GM21515 (cell line): Measurements from ENCODE around the gene CPA5.

Experiments
- ATAC-seq: cut with Tn5 transposase; IDR thresholded peaks from one replicate; pipeline ENCODE4 v1.9.1; 2021; ENCODE audit not compliant: unreplicated experiment

The CPA5 gene

DNA sequence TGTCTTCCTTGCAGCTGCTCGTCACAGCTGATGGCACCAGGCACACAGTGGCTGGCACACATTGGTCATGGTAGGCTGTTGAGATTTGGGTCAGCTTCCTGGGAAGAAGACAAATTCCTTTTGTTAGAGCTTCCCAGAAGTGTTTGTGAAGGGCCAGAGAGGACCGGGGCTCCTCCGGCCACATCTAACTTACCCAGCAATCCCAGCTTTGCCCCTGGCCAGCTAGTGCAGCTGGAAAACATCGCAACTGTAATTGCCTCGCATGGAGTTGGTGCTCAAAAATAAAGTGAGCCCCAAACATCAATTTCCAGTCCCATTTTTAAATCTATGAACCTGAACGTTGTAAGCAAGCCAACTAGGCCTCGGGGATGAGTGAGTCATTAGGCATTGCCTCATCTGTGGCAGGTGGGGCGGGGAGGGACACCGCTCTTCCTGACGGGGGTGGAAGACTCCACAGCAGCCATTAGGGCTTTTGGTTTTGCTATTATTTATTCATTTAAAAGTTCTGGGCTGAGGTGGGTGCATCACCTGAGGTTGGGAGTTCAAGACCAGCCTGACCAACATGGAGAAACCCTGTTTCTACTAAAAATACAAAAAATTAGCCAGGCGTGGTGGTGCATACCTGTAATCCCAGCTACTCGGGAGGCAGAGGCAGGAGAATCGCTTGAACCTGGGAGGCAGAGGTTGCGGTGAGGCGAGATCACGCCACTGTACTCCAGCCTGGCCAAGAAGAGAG is 12.4 kb downstream of the CPA5 start:
- no peak for ATAC-seq

DNA sequence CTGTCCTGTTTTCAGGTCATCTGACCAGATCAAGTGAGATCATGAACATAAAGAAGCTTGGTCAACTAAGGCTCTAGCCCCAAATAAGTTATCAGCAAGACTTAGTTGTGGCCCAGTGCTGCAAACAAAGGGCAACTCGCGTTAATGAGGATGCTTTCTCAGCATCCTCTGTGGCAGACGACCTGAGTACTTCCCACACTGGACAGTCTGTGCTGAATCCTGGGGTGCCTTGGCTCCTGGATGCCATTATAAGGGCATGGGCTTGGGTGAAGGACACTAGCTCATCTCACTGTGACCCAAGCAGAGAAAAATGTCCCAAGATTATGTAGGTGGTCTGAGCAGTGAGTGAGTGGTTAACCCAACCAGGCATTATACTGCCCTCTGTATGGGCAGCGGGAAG is 13.9 kb downstream of the CPA5 start:
- ATAC-seq, result no peak

DNA sequence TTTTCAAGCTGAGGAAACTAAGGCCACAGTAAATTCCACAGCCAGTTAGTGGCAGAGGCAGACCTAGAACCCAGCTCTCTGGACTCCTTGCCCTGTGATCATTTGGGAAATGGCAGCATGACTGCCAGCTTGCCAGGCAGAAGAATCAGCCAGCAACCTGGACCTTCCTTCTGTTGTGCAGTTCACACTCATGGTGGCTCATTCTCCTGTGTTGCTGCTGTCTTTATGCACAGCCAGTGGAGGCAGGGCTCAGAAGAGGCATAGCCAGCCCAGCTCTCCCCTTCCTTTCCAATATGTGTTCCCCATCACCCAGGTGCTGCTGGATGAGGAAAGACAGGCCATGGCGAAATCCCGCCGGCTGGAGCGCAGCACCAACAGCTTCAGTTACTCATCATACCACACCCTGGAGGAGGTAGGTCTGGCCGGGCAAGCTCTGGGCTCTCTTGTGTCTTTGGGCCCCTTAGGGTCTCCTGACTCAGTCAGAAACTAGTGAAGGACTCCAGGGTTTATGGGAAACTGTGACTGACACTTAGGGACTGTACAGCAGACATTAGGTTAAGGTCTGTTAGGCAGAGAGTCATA is 14.8 kb downstream of the CPA5 start:
- no peak for ATAC-seq

DNA sequence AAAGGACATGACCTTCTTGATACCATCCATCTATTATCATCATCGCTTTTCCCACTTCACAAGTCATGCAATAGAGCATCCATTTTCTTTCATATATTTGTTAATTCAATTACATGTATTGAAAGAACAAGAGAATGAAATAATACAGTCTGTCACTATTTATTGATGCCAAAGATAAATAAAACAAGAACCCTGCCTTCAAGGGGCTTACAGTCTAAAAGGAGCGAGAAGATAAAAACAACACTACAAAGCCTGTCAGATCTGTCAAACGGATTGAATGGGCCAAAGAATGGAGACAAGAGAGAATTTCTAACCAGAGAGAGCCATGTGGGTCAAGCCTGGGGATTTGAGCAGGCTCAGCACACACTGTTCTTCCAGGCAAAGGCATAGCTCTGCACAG is 15.9 kb downstream of the CPA5 start:
- ATAC-seq, result no peak

DNA sequence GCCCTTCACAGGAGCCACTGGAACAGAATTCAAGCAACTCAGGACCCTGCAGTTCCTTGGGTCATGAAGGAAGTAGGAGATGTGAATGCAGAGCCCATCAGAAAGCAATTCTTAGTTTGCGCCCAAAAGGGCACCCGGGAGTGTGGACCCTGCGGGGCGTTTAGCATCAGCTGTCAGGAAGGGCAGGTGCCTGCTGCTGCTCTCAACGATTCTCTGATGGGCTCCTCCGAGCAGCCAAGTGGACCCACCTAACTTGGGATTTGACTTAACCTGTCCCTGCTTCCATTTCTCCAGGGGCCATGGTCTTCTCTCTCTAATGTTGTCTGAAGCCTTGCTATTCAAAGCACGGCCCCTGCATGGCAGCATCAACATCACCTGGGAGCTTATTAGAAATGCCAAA is 17.1 kb downstream of the CPA5 start:
- ATAC-seq, result no peak

DNA sequence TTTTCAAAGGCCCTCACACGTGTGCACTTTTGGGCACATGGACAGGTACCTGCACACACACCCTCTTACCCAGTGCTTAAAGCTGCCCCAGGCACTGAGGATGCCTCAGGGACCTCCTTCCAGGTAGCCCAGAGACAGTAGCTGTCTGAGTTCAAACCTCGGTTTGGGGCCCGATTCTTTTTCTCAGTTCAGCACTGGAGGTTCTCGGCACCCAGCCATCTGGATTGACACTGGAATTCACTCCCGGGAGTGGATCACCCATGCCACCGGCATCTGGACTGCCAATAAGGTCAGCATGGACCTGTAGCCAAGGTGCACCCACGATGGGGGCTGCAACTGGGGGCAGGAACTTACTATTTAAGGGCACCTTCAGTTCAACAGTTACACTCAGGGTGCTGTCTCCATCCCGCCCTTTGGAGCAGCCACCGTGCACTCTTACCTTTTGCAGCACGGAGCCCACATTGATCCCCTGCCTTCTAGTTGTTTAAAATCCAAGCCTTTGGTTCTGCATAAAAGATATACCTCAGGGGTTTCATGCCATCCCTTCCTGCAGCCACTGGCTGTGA is 17.7 kb downstream of the CPA5 start:
- no peak for ATAC-seq

DNA sequence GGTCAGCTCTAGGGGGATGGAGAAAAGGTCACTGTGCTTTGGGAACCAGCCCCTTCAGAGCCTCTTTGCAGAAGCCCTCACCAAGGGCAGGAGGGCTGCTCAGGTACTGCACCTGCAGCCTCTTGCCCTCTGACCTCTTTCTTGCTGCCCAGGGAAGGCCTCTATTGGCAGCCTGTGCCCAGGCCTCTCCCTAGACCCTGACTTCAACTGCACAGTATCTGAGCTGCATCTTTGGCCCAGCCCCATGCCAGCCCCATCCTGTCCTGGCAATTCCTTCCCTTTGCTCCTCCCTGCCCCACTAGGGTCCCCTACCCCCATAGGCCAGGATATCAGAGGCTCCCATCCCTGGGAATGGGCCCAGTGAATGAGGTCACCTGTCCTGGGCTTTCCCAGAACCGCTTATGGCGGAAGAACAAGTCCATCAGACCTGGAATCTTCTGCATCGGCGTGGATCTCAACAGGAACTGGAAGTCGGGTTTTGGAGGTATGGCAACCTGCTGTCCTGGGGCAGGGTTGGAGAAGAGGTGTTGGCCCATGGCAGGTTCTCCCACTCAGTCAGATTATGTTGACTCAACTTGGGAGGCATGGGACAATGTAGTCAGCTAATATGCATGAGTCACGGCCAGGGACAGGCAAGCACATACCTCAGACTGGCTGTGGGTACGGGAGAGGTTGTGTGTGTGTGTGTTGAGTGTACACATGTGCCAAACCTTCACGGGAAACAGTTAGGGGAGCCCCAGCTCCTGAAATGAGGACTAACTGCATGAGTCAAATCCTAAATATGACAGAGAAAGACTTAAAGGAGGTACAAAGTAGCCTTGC is 18.6 kb downstream of the CPA5 start:
- ATAC-seq, result no peak

DNA sequence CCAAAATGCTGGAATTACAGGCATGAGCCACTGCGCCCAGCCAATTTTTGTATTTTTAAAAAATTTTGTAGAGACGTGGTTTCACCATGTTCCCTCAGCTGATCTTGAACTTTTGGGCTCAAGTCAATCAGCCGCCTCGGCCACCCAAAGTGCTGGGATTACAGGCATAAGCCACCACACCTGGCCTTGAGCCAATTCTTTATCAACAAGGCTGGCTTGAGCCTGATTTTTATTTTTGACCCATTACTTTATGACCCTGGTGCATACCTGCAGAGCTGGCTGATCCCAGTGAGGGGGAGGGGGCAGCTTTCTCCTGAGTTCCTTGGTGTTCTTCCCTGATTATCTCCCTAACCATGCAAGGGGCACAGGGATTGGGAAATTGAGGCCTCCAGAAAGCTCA is 19.8 kb downstream of the CPA5 start:
- no peak for ATAC-seq

DNA sequence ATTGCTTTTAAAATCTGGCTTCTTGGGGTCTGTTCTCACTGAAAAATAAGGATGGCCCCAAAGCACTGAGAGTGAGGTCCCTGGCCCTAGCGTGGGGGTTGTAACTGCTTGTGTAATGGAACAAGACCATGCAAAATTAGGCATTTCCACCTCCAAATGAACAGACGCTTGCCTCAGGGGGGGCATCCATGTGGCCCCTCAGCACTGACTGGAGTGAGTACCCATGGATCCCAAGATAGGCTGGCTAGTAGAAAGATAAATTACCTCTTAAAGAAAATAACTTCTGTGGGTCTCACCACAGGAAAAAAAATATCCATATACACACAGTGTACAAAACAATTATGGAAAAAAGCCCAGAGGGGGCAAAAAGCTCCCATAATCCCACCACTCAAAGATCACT is 20.5 kb downstream of the CPA5 start:
- no peak for ATAC-seq

DNA sequence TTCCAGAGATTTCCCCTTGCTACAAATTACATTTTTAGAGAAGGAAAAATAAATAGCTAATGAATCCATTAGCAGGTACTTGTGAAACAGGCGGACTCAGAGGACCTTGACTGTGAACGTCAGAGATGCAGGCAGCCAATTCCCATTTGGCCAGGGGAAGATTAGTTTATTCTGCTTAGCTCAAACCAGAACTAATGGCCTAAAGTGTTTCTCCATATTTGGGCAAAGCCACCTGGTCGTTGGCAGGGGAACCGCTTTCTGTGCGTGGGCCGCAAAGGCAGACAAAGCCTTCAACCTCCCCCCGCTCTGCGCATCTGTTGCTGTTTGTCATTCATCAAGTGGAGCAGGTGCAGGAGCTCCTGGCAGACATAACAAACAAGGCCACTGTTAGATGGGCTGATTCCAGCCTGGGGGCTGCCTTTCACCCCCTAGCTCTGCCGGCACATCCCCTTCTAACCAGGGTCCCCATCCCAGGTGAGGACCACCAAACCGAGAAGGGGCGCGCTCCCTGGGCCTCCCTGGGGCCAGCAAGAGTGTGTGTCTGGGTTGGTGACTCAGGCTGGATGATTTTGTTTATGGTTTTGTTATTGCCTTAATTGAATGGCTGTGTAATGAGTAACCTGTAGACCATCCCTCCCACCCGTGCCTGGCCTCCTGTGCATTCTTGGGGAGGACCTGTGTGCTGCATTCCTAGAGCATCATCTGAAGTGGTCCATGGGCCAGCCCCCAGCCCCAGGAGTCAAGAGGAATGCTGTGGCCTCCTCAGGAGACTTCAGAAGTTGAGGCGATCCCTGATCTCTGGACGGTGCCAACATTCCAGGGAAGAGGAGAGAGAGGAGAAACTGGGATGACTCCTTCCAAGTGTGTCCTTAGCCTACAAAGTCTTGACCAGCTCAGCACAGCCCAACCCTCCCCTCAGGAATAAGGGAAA is 21.2 kb downstream of the CPA5 start:
- peak; percentile 44 for ATAC-seq

DNA sequence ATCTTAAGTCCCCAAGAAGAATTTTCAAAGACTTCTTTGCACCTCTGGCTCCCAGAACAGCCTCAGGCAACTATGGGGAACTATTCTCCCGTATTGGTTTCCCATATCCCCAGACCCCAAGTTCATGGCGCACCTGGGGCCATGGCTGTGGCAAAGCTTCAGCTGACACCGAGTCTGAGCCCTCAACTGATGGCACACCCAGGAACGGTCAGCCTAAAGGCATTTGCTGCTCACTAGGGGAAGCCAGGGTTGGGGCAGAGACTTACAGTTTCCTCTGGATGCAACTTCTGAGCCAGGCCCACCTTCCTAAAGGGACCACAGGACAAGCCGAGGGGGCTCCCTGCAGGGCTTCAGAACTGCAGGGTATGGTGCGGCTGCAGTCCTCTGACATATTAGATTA is 21.9 kb downstream of the CPA5 start:
- ATAC-seq, result no peak

DNA sequence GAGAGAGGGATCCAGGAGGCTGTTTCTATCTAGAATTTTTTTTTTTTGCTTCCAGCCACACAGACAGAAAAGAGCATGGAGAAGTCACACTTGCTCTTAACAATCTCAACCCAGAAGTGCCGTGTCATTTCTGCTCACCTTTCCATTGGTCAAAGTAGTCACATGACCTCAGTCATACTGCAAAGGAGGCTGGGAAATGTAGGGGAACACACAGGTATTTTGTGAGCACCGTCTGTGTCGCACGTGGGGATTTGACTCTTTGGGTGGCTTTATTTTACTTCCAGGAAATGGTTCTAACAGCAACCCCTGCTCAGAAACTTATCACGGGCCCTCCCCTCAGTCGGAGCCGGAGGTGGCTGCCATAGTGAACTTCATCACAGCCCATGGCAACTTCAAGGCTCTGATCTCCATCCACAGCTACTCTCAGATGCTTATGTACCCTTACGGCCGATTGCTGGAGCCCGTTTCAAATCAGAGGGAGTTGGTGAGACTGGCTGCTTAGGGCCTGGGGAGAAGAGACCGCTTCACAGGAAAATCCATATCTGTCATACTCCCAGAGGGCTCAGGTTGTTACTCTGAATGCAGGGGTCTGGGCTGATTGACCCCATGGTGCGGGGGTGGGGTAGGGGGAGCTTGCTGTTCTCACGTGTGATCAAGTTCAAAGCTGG is 22.6 kb downstream of the CPA5 start:
- no peak for ATAC-seq

DNA sequence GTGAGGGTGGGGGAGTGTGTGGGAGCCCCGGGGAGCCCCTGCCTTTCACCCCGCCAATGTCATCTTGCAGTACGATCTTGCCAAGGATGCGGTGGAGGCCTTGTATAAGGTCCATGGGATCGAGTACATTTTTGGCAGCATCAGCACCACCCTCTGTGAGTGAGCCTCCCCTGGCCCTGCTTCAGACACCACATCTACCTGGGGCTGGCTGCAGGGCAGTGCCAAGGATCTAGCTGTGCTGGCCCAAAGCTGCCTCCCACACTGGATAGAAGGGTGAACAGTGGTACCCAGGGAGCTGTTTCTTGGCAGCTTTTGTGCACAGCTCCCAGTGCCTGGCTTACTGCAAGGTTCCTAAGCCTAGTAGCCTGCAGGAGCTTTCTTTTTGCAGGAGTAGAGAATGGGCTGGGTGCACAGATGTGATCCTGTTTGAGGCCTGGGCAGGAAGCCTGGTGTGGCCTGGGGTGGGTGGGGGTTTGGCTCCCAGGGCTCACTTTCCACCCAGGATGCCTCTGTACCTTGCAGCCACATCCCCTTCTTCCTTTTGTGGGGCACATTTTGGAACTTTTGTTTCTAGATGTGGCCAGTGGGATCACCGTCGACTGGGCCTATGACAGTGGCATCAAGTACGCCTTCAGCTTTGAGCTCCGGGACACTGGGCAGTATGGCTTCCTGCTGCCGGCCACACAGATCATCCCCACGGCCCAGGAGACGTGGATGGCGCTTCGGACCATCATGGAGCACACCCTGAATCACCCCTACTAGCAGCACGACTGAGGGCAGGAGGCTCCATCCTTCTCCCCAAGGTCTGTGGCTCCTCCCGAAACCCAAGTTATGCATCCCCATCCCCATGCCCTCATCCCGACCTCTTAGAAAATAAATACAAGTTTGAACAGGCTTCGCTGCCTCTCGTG is 23.5 kb downstream of the CPA5 start:
- ATAC-seq, result no peak

DNA sequence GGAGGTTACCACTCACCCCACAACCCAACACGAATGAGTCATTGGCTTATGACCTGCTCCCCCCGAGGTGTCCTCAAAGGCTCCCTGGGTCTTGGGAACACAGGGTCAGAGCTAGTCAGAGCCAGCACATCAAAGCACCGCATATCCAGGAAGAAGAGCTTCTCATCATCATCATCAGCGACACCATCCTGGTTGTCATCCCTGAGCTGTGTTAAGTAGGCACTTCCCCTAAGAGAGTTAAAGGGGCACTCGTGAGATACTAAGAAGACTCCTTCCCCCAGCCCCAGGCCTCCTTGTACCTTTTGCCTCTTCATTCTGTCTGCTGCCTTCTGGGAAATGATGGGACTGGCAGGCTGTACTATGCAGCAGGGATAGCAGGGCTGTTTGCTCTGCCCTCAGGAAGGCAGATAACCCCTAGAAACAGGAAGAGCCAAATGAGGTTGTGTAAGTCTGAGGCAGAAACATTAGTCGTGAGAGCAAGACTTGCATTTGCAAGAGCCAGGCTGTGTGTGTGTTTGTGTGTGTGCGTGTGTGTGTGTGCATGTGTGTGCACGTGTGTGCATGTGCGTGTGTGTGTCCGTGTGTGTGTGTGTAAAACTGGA is 24.6 kb downstream of the CPA5 start:
- ATAC-seq, result no peak

DNA sequence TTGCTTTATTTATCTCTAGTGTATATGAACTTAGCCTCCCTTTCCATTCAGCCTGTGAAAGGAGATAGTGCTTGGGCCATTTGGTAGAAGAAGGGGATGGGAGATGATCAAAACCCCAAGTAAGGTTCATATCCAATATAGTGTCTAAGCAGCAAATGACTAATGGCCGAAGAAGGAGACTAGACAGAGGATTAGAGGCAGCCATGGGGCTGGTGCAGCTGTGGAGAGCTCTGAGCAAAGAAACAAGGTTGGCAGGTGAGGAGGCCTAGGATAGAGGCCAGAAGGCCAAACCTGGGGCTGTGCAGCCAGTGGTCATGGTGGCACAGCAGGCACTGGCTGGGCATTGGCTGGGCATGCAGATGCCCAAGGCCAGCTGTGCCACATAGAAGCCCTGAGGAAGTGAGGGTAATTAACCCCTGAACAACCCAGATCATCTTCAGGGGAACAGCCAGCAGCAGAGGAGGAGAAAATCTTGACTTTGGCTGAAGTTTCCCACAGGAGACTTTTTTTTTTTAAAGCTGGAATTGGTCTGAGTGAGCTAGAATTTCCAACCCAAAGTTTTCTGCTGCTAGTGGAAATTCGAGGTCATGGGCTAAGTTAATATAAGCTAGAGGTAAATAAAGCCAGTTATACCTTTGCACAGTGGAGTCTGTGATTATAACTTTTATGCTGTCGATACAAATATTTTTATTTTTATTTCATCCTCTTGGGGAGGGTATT is 25.4 kb downstream of the CPA5 start:
- no peak for ATAC-seq

DNA sequence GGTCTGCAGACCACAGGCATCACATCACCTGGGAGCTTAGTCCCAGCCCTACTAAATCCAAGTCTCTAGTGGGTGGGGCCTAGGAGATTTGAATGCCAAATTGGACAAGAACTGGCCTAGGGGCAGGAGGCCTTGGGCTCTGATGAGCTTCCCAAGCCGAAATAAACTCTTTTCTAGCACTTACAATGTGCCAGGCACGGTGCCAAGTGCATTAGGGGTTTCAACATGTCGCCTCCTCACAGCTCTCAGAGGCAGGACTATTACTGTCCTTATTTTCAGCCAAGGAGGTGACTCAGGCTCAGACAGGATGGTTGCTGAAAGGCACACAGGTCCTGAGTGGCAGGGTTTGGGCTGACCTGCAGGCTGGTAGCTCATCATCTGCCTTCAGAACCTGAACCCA is 26.4 kb downstream of the CPA5 start:
- no peak for ATAC-seq

DNA sequence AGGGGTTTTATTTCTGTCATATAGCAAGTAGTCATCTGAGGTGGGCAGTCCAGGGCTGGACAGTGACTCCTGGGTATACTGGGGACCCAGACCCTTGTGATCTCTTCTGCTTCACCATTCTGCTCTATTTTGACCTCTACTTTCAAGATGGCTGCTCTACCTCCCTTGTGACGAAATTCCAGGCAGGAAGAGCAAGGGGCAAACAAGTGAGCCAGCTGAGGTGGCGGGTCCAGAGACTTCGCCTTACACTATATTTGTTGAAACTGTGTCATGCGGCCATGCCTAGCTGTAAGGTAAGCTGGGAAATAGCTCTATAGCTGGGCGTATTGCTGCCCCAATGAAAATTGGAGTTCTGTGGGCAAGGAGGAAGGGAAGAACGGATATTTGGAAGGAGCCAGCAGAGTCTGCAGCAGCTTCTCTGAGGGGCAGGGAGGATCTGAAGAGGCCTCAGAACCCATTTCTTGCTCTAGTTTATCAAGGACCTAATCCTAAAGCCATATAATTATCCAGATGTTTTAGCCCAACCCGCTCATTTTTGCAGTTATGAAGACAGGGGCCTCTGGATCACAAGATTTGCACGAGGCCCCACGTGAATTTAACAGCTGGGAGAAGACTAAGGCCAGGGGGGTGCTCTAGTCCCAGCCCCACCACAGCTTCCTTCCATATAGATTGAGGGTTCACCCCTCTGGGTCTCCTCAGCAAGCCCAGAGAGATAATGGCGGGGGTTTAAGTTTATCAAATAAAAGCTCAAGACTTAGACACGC is 28.0 kb downstream of the CPA5 start:
- ATAC-seq, result no peak
